HFF-Myc (cell line): ENCODE measurements around the gene GSTM4.

Experiments used
- DNase-seq: peaks from one replicate; pipeline ENCODE4 v3.0.0-alpha.2; 2011; ENCODE audit warnings: low read depth; ENCODE audit errors: extremely low read depth
- H3K4me3 ChIP-seq: replicated peaks from 2 replicates; pipeline ENCODE4 v1.5.1; 2011; ENCODE audit warnings: low read depth, mild to moderate bottlenecking, control low read depth, low read length
- CTCF ChIP-seq: IDR thresholded peaks from 2 replicates; pipeline ENCODE4 v1.5.1; 2012; ENCODE audit warnings: mild to moderate bottlenecking, low read depth, low read length, control low read depth; ENCODE audit errors: missing control alignments

The GSTM4 gene

GRCh38 chr1:109649491-109649914, 6.4 kb upstream of the GSTM4 start:
- H3K4me3 ChIP-seq: peak overlapping the region; percentile 22; the same call in 1 of the 2 replicates
- TF ChIP-seq CTCF: peak; percentile 55
- DNase-seq: no peak

GRCh38 chr1:109650609-109651008, 5.3 kb upstream of the GSTM4 start:
- no peak for TF ChIP-seq CTCF
- H3K4me3 ChIP-seq: no peak overlapping the region
- DNase-seq: no peak

GRCh38 chr1:109652402-109652801, 3.5 kb upstream of the GSTM4 start:
- TF ChIP-seq CTCF: no peak
- DNase-seq: no peak
- no peak overlapping the region for H3K4me3 ChIP-seq

- TF ChIP-seq CTCF: no peak
- DNase-seq: no peak
These were observed 2.6 kb upstream of the GSTM4 start for GRCh38 chr1:109653306-109653705.

GRCh38 chr1:109654519-109654918, 1.4 kb upstream of the GSTM4 start:
- no peak overlapping the region for H3K4me3 ChIP-seq
- no peak for TF ChIP-seq CTCF
- DNase-seq: no peak

More at GRCh38 chr1:109653306-109653705, 2.6 kb upstream of the GSTM4 start:
- no peak overlapping the region for H3K4me3 ChIP-seq

- no peak for DNase-seq
- no peak overlapping the region for H3K4me3 ChIP-seq
- no peak for TF ChIP-seq CTCF
These were observed 1.5 kb downstream of the GSTM4 start for GRCh38 chr1:109657395-109657794.

GRCh38 chr1:109657970-109658369, 2.1 kb downstream of the GSTM4 start:
- TF ChIP-seq CTCF: no peak
- H3K4me3 ChIP-seq: no peak overlapping the region
- no peak for DNase-seq
